Measurements from ENCODE around the gene ASIC4.

The ASIC4 gene

DNA sequence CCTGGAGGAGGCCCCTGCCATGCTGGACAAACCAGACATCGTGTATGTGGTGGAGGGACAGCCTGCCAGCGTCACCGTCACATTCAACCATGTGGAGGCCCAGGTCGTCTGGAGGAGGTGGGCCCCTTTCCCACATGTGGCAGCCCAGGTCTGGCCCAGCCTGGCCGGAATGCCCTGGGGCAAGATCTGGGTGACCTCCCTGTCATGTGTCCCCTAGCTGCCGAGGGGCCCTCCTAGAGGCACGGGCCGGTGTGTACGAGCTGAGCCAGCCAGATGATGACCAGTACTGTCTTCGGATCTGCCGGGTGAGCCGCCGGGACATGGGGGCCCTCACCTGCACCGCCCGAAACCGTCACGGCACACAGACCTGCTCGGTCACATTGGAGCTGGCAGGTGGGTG lies 40.8 kb upstream of the ASIC4 start:
- no peak overlapping the region for H3K4me3 ChIP-seq (ENCODE audit: low read length)
- H3K27ac ChIP-seq (ENCODE audit: low read length) = no peak overlapping the region
- no peaks in the 10 kb centered on the region for H3K4me1 ChIP-seq (ENCODE audit: control insufficient read depth, low read depth, low read length)
- no peaks in the 10 kb centered on the region for H3K36me3 ChIP-seq (ENCODE audit: control insufficient read depth, low read depth, low read length)
- H3K27me3 ChIP-seq (ENCODE audit: control insufficient read depth, insufficient read depth, low read length) = no peaks in the 10 kb centered on the region
- no peak overlapping the region for H3K9ac ChIP-seq (ENCODE audit: low read length)
- no peaks in the 10 kb centered on the region for H3K9me3 ChIP-seq (ENCODE audit: control insufficient read depth, low read depth, low read length)

DNA sequence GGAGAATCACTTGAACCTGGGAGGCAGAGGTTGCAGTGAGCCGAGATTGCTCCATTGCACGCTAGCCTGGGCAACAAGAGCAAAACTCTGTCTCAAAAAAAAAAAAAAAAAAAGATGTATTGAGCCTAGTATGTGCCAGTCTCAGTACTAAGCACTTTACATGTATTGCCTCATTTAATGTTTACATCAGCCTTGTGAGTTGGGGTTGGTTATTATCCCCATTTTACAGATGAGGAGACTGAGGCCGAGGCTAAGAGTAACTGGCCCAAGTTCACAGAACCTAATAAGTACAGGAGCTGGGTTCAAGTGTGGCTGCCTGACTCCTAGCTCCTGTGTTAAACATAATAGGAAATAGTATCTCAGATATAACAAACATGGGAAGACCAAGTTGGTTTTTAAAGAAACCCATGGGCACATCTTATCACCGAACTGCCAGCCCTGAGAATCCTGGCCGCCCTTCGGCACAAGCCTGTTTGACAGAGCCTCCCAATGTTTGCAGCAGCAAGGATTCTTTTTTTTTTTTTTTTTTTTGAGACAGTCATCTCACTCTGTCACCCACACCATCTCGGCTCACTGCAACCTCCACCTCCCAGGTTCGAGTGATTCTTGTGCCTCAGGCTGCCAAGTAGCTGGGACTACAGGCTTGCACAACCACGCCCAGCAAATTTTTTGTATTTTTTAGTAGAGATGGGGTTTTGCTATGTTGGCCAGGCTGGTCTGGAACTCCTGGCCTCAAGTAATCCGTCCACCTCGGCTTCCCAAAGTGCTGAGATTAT lies 39.8 kb upstream of the ASIC4 start:
- H3K4me3 ChIP-seq (ENCODE audit: low read length) = no peak overlapping the region
- H3K4me1 ChIP-seq (ENCODE audit: control insufficient read depth, low read depth, low read length) = no peaks in the 10 kb centered on the region
- H3K36me3 ChIP-seq (ENCODE audit: control insufficient read depth, low read depth, low read length) = no peaks in the 10 kb centered on the region
- H3K27me3 ChIP-seq (ENCODE audit: control insufficient read depth, insufficient read depth, low read length) = no peaks in the 10 kb centered on the region
- no peak overlapping the region for H3K27ac ChIP-seq (ENCODE audit: low read length)
- no peak overlapping the region for H3K9ac ChIP-seq (ENCODE audit: low read length)
- H3K9me3 ChIP-seq (ENCODE audit: control insufficient read depth, low read depth, low read length) = no peaks in the 10 kb centered on the region

DNA sequence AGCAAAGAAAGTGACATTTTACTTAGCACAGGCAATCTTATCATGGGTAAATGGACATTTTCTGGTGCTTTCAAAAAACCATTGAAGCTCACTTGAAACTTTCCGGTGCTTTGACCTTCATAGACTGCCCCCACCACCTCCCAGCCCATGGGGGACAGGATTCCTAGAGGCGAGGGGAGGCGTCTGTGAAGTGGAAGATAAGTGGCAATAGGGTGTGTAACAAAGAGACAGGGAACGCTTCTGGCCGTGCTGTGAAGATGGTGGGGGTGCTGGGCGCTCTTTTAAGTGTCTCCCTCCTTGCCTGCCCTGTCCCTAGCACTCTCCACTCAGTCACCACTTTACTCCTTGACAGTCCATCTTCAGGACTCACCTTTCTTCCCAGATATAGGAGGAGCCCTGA lies 39.0 kb upstream of the ASIC4 start:
- H3K4me1 ChIP-seq (ENCODE audit: control insufficient read depth, low read depth, low read length) = no peaks in the 10 kb centered on the region
- no peak overlapping the region for H3K9ac ChIP-seq (ENCODE audit: low read length)
- H3K4me3 ChIP-seq (ENCODE audit: low read length) = no peak overlapping the region
- H3K27ac ChIP-seq (ENCODE audit: low read length) = no peak overlapping the region
- H3K36me3 ChIP-seq (ENCODE audit: control insufficient read depth, low read depth, low read length) = no peaks in the 10 kb centered on the region
- H3K27me3 ChIP-seq (ENCODE audit: control insufficient read depth, insufficient read depth, low read length) = no peaks in the 10 kb centered on the region
- H3K9me3 ChIP-seq (ENCODE audit: control insufficient read depth, low read depth, low read length) = no peaks in the 10 kb centered on the region

DNA sequence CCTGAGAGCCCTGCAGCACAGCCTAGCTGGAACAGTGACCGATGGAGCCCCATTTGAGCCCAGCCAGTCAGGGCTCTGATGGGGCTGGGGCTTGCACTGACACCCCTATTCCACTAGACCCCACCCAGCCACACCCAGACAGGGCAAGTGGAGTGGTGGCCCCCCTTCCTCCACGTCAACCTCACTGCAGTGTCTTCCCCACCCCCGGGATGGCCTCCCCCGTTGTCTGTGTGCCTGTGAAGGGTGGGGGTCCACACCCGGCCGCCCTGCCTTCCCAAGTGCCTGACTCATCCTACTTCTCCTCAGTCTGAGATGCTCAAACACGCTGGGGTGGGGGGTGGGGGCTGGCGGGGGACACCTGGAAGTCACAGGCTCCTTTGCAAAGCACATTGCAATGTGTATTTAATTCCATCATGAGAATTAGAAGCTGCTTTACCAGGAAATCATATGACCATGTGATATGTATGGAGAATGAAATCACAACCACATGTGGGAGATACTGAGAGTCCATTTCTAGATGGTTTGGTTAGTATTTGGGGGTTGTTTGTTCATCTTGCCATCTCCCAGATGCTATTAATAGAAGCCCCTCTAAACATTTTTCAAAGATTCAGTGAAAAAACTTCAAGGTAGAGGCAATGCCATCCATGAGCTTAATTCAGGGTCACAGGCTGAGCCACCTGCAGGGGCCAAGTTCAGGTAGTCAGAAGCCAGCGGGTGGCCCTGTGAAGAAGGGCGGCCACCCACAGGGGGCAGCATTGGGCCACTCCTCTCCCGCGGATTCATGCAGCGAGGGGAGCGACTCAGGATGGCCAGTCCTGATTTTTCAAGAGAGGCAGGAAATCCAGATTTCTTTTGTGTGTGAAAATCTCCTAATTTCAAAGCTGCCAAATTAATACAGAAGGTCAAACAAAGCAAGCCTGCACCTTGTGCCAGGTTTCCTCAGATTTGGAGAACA lies 38.3 kb upstream of the ASIC4 start:
- H3K27me3 ChIP-seq (ENCODE audit: control insufficient read depth, insufficient read depth, low read length) = no peaks in the 10 kb centered on the region
- peak overlapping the region; percentile 47 for H3K4me3 ChIP-seq (ENCODE audit: low read length)
- H3K27ac ChIP-seq (ENCODE audit: low read length) = no peak overlapping the region
- no peaks in the 10 kb centered on the region for H3K9me3 ChIP-seq (ENCODE audit: control insufficient read depth, low read depth, low read length)
- no peaks in the 10 kb centered on the region for H3K36me3 ChIP-seq (ENCODE audit: control insufficient read depth, low read depth, low read length)
- no peaks in the 10 kb centered on the region for H3K4me1 ChIP-seq (ENCODE audit: control insufficient read depth, low read depth, low read length)
- H3K9ac ChIP-seq (ENCODE audit: low read length) = no peak overlapping the region

DNA sequence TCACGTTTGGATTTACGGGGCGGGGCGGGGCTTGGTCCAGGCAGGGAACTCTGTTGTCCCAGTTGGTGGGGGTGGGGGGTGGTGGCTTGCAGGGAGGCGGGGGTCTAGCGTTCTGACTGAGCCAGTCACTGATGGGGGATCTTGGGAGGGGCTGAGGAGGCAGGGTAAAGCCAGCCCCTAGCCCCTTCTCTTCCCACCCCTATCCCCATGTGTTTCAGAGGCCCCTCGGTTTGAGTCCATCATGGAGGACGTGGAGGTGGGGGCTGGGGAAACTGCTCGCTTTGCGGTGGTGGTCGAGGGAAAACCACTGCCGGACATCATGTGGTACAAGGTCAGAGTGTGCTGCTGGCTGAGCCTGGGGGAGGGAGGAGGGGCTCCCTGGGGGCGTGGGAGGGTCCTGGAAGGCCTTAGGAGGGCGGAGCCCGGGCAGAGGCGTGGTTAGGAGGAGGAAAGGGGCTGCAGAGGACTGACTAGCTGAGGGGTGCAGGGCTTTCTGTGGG lies 37.6 kb upstream of the ASIC4 start:
- H3K27me3 ChIP-seq (ENCODE audit: control insufficient read depth, insufficient read depth, low read length) = no peaks in the 10 kb centered on the region
- H3K9ac ChIP-seq (ENCODE audit: low read length) = no peak overlapping the region
- H3K4me1 ChIP-seq (ENCODE audit: control insufficient read depth, low read depth, low read length) = no peaks in the 10 kb centered on the region
- H3K9me3 ChIP-seq (ENCODE audit: control insufficient read depth, low read depth, low read length) = no peaks in the 10 kb centered on the region
- peak overlapping the region; percentile 47 for H3K4me3 ChIP-seq (ENCODE audit: low read length)
- no peak overlapping the region for H3K27ac ChIP-seq (ENCODE audit: low read length)
- no peaks in the 10 kb centered on the region for H3K36me3 ChIP-seq (ENCODE audit: control insufficient read depth, low read depth, low read length)

DNA sequence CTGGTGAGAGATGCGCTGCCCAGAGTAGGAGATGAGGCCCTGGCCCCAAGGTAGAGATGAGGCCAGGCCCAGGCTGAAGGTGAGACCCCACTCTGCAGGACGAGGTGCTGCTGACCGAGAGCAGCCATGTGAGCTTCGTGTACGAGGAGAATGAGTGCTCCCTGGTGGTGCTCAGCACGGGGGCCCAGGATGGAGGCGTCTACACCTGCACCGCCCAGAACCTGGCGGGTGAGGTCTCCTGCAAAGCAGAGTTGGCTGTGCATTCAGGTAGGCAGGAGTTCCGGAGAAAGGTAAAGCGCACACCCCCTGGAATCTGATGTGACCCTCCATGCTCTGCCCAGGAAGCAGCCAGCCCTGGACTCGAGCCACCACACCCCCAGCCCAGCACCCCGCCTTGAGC lies 37.1 kb upstream of the ASIC4 start:
- no peak overlapping the region for H3K9ac ChIP-seq (ENCODE audit: low read length)
- H3K36me3 ChIP-seq (ENCODE audit: control insufficient read depth, low read depth, low read length) = no peaks in the 10 kb centered on the region
- peak overlapping the region; percentile 47 for H3K4me3 ChIP-seq (ENCODE audit: low read length)
- H3K9me3 ChIP-seq (ENCODE audit: control insufficient read depth, low read depth, low read length) = no peaks in the 10 kb centered on the region
- H3K27me3 ChIP-seq (ENCODE audit: control insufficient read depth, insufficient read depth, low read length) = no peaks in the 10 kb centered on the region
- no peaks in the 10 kb centered on the region for H3K4me1 ChIP-seq (ENCODE audit: control insufficient read depth, low read depth, low read length)
- no peak overlapping the region for H3K27ac ChIP-seq (ENCODE audit: low read length)

DNA sequence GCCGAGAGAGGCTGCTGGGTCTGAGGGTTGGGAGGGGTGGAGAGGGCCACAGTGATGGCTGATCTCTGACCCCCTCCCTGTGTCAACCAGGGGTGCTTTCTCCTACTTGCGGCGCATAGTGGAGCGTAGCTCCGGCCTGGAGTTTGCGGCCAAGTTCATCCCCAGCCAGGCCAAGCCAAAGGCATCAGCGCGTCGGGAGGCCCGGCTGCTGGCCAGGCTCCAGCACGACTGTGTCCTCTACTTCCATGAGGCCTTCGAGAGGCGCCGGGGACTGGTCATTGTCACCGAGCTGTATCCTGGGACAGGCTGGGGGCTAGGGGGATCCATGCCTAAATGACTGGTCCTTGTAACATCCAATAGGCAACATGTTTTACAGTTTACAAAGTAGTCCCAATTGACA lies 36.5 kb upstream of the ASIC4 start:
- peaks cover 1% of the 10 kb centered on the region for H3K27me3 ChIP-seq (ENCODE audit: control insufficient read depth, insufficient read depth, low read length)
- H3K4me3 ChIP-seq (ENCODE audit: low read length) = no peak overlapping the region
- no peaks in the 10 kb centered on the region for H3K4me1 ChIP-seq (ENCODE audit: control insufficient read depth, low read depth, low read length)
- no peak overlapping the region for H3K27ac ChIP-seq (ENCODE audit: low read length)
- no peak overlapping the region for H3K9ac ChIP-seq (ENCODE audit: low read length)
- H3K9me3 ChIP-seq (ENCODE audit: control insufficient read depth, low read depth, low read length) = no peaks in the 10 kb centered on the region
- H3K36me3 ChIP-seq (ENCODE audit: control insufficient read depth, low read depth, low read length) = no peaks in the 10 kb centered on the region

DNA sequence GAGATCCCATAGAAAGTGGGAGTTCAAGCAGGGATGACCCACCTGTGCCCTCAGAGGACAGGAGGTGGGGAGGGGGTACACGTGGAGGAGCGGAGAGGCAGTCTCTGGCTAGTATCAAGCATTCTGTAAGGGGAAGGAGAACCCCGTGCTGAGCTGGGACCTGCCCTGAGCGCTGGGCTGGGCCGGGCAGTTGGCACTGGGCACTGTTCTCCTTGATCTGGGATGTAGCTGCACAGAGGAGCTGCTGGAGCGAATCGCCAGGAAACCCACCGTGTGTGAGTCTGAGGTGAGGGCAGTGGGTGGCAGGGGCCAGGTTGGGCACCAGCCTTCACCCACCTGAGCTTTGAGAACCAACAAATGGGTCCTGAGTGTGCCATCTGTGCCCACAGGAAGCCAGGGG lies 35.4 kb upstream of the ASIC4 start:
- Histone ChIP-seq H3K4me1 (ENCODE audit: control insufficient read depth, low read depth, low read length) (no peaks in the 10 kb centered on the region), H3K36me3 (ENCODE audit: control insufficient read depth, low read depth, low read length) (no peaks in the 10 kb centered on the region), H3K27ac (ENCODE audit: low read length) (no peak overlapping the region), H3K27me3 (ENCODE audit: control insufficient read depth, insufficient read depth, low read length) (peaks cover 12% of the 10 kb centered on the region), H3K9me3 (ENCODE audit: control insufficient read depth, low read depth, low read length) (no peaks in the 10 kb centered on the region), H3K9ac (ENCODE audit: low read length) (no peak overlapping the region), H3K4me3 (ENCODE audit: low read length) (no peak overlapping the region)

DNA sequence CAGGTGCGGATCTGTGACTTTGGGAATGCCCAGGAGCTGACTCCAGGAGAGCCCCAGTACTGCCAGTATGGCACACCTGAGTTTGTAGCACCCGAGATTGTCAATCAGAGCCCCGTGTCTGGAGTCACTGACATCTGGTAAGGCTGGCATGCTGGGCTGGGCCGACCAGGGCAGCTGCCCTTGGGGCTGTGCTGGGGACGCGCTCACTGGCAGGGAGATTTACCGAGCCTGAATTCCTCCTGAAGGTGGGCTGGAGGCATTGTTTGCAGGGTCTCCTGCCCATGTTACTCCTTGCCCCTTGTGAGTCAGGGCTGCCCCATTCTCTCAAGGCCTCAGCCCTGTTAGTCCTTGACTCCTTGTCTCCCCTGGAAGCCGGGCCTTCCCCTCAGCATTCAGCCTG lies 34.3 kb upstream of the ASIC4 start:
- H3K36me3 ChIP-seq (ENCODE audit: control insufficient read depth, low read depth, low read length) = no peaks in the 10 kb centered on the region
- no peak overlapping the region for H3K27ac ChIP-seq (ENCODE audit: low read length)
- no peak overlapping the region for H3K4me3 ChIP-seq (ENCODE audit: low read length)
- peaks cover 23% of the 10 kb centered on the region for H3K27me3 ChIP-seq (ENCODE audit: control insufficient read depth, insufficient read depth, low read length)
- H3K4me1 ChIP-seq (ENCODE audit: control insufficient read depth, low read depth, low read length) = peaks cover under 1% of the 10 kb centered on the region
- H3K9me3 ChIP-seq (ENCODE audit: control insufficient read depth, low read depth, low read length) = no peaks in the 10 kb centered on the region
- H3K9ac ChIP-seq (ENCODE audit: low read length) = no peak overlapping the region

DNA sequence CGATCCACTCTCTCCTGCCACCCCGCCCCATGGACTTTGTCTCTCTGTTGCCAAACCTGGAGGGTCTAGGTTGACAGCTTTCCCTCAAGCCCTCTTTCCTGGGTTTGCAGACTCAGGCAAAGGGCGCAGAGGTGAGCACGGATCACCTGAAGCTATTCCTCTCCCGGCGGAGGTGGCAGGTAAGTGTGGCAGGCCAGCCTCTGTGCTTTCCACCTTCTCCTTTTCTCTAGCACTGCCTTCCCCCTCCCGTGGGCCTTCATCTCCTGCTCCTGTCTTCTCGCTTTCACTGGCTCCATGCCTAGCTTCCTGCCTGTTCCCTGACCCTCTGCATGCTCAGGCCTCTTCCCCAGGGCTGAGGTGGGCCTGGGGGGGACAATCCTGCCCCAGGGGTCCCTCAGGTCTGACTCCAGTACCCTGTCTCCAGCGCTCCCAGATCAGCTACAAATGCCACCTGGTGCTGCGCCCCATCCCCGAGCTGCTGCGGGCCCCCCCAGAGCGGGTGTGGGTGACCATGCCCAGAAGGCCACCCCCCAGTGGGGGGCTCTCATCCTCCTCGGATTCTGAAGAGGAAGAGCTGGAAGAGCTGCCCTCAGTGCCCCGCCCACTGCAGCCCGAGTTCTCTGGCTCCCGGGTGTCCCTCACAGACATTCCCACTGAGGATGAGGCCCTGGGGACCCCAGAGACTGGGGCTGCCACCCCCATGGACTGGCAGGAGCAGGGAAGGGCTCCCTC lies 31.4 kb upstream of the ASIC4 start:
- H3K4me3 ChIP-seq (ENCODE audit: low read length) = no peak overlapping the region
- H3K9me3 ChIP-seq (ENCODE audit: control insufficient read depth, low read depth, low read length) = no peaks in the 10 kb centered on the region
- H3K4me1 ChIP-seq (ENCODE audit: control insufficient read depth, low read depth, low read length) = peaks cover 23% of the 10 kb centered on the region
- H3K27ac ChIP-seq (ENCODE audit: low read length) = no peak overlapping the region
- H3K27me3 ChIP-seq (ENCODE audit: control insufficient read depth, insufficient read depth, low read length) = peaks cover 50% of the 10 kb centered on the region
- no peaks in the 10 kb centered on the region for H3K36me3 ChIP-seq (ENCODE audit: control insufficient read depth, low read depth, low read length)
- H3K9ac ChIP-seq (ENCODE audit: low read length) = no peak overlapping the region

Measured in iPS-18a (cell line).